Measurements from ENCODE around the gene LRRC72. TPM values are rescaled to one million over a fixed set of nuclear protein-coding genes. Genes with fewer than 3 reads are reported as not detected.
"Not testable (repeated sequence)": the region's sequence is repeated elsewhere in the genome, so short reads cannot be mapped to it uniquely, and the experiment has no call there.

LRRC72 gene
- total RNA-seq, 1 donor from 2014 or later: not detected

GRCh38 chr7:16509829-16510228 lies 16.8 kb upstream of the LRRC72 start:
- Mint-ChIP-seq H3K4me1 (ENCODE audit: low read depth) (no peaks in the 10 kb centered on the region), H3K27ac (no peak overlapping the region), H3K36me3 (ENCODE audit: low read depth) (no peaks in the 10 kb centered on the region), H3K27me3 (ENCODE audit: insufficient read depth) (no peaks in the 10 kb centered on the region), H3K9me3 (no peaks in the 10 kb centered on the region), H3K4me3 (no peak overlapping the region)
- intact Hi-C loops (cut with micrococcal nuclease): no loop called here
- no peak for DNase-seq (ENCODE audit: low spot score)

GRCh38 chr7:16511314-16511713 lies 15.3 kb upstream of the LRRC72 start:
- intact Hi-C loops (cut with micrococcal nuclease): no loop called here
- Mint-ChIP-seq H3K4me3 (no peak overlapping the region), H3K27ac (no peak overlapping the region), H3K27me3 (ENCODE audit: insufficient read depth) (no peaks in the 10 kb centered on the region), H3K36me3 (ENCODE audit: low read depth) (no peaks in the 10 kb centered on the region), H3K9me3 (no peaks in the 10 kb centered on the region), H3K4me1 (ENCODE audit: low read depth) (no peaks in the 10 kb centered on the region)
- no peak for DNase-seq (ENCODE audit: low spot score)

- Mint-ChIP-seq H3K4me1 (ENCODE audit: low read depth) (no peaks in the 10 kb centered on the region), H3K27me3 (ENCODE audit: insufficient read depth) (peaks cover 1% of the 10 kb centered on the region), H3K27ac (no peak overlapping the region), H3K4me3 (no peak overlapping the region), H3K36me3 (ENCODE audit: low read depth) (no peaks in the 10 kb centered on the region), H3K9me3 (no peaks in the 10 kb centered on the region)
- intact Hi-C loops (cut with micrococcal nuclease): no loop called here
- no peak for DNase-seq (ENCODE audit: low spot score)
Observed at GRCh38 chr7:16512097-16512496, 14.5 kb upstream of the LRRC72 start.

- Mint-ChIP-seq H3K27me3 (ENCODE audit: insufficient read depth) (peaks cover 1% of the 10 kb centered on the region), H3K9me3 (no peaks in the 10 kb centered on the region), H3K4me3 (no peak overlapping the region), H3K36me3 (ENCODE audit: low read depth) (no peaks in the 10 kb centered on the region), H3K27ac (no peak overlapping the region), H3K4me1 (ENCODE audit: low read depth) (no peaks in the 10 kb centered on the region)
- intact Hi-C loops (cut with micrococcal nuclease): no loop called here
- DNase-seq (ENCODE audit: low spot score): no peak
Observed at GRCh38 chr7:16514271-16514670, 12.4 kb upstream of the LRRC72 start.

GRCh38 chr7:16514729-16515128 lies 11.9 kb upstream of the LRRC72 start:
- peaks cover 1% of the 10 kb centered on the region for H3K27me3 Mint-ChIP-seq (ENCODE audit: insufficient read depth)
- DNase-seq (ENCODE audit: low spot score): no peak
- no peak overlapping the region for H3K4me3 Mint-ChIP-seq
- no peaks in the 10 kb centered on the region for H3K9me3 Mint-ChIP-seq
- H3K27ac Mint-ChIP-seq: no peak overlapping the region
- H3K4me1 Mint-ChIP-seq (ENCODE audit: low read depth): no peaks in the 10 kb centered on the region
- H3K36me3 Mint-ChIP-seq (ENCODE audit: low read depth): no peaks in the 10 kb centered on the region
- intact Hi-C loops (cut with micrococcal nuclease): no loop called here

GRCh38 chr7:16515785-16516685 lies 10.6 kb upstream of the LRRC72 start:
- Mint-ChIP-seq H3K4me1 (ENCODE audit: low read depth) (no peaks in the 10 kb centered on the region), H3K9me3 (peaks cover 3% of the 10 kb centered on the region), H3K27ac (no peak overlapping the region), H3K4me3 (no peak overlapping the region), H3K27me3 (ENCODE audit: insufficient read depth) (peaks cover 4% of the 10 kb centered on the region), H3K36me3 (ENCODE audit: low read depth) (no peaks in the 10 kb centered on the region)
- no peak for DNase-seq (ENCODE audit: low spot score)
- intact Hi-C loops (cut with micrococcal nuclease): no loop called here

- intact Hi-C loops (cut with micrococcal nuclease): not testable (repeated sequence)
Observed at GRCh38 chr7:16519985-16520384, 6.6 kb upstream of the LRRC72 start.

GRCh38 chr7:16524332-16524731 lies 2.3 kb upstream of the LRRC72 start:
- peaks cover 2% of the 10 kb centered on the region for H3K27me3 Mint-ChIP-seq (ENCODE audit: insufficient read depth)
- DNase-seq (ENCODE audit: low spot score): no peak
- peaks cover 3% of the 10 kb centered on the region for H3K9me3 Mint-ChIP-seq
- no peaks in the 10 kb centered on the region for H3K36me3 Mint-ChIP-seq (ENCODE audit: low read depth)
- intact Hi-C loops (cut with micrococcal nuclease): no loop called here
- no peaks in the 10 kb centered on the region for H3K4me1 Mint-ChIP-seq (ENCODE audit: low read depth)
- H3K27ac Mint-ChIP-seq: no peak overlapping the region
- H3K4me3 Mint-ChIP-seq: no peak overlapping the region

More at GRCh38 chr7:16519985-16520384, 6.6 kb upstream of the LRRC72 start:
- H3K4me3 Mint-ChIP-seq; DNase-seq (ENCODE audit: low spot score); H3K9me3 Mint-ChIP-seq; H3K4me1 Mint-ChIP-seq (ENCODE audit: low read depth); H3K36me3 Mint-ChIP-seq (ENCODE audit: low read depth); H3K27me3 Mint-ChIP-seq (ENCODE audit: insufficient read depth); H3K27ac Mint-ChIP-seq: not testable (repeated sequence)

GRCh38 chr7:16528520-16528919 lies 1.9 kb downstream of the LRRC72 start:
- no peaks in the 10 kb centered on the region for H3K36me3 Mint-ChIP-seq (ENCODE audit: low read depth)
- no peak overlapping the region for H3K4me3 Mint-ChIP-seq
- H3K27ac Mint-ChIP-seq: no peak overlapping the region
- no peaks in the 10 kb centered on the region for H3K4me1 Mint-ChIP-seq (ENCODE audit: low read depth)
- peaks cover 2% of the 10 kb centered on the region for H3K27me3 Mint-ChIP-seq (ENCODE audit: insufficient read depth)
- intact Hi-C loops (cut with micrococcal nuclease): no loop called here
- DNase-seq (ENCODE audit: low spot score): no peak
- no peaks in the 10 kb centered on the region for H3K9me3 Mint-ChIP-seq

- no peak for DNase-seq (ENCODE audit: low spot score)
- intact Hi-C loops (cut with micrococcal nuclease): no loop called here
- H3K36me3 Mint-ChIP-seq (ENCODE audit: low read depth): no peaks in the 10 kb centered on the region
- H3K4me1 Mint-ChIP-seq (ENCODE audit: low read depth): no peaks in the 10 kb centered on the region
- no peak overlapping the region for H3K27ac Mint-ChIP-seq
- no peak overlapping the region for H3K4me3 Mint-ChIP-seq
- H3K9me3 Mint-ChIP-seq: no peaks in the 10 kb centered on the region
- peaks cover 2% of the 10 kb centered on the region for H3K27me3 Mint-ChIP-seq (ENCODE audit: insufficient read depth)
Observed at GRCh38 chr7:16529697-16530096, 3.1 kb downstream of the LRRC72 start.

- Mint-ChIP-seq H3K4me1 (ENCODE audit: low read depth) (no peaks in the 10 kb centered on the region), H3K4me3 (no peak overlapping the region), H3K27ac (no peak overlapping the region), H3K27me3 (ENCODE audit: insufficient read depth) (peaks cover 2% of the 10 kb centered on the region), H3K36me3 (ENCODE audit: low read depth) (no peaks in the 10 kb centered on the region), H3K9me3 (no peaks in the 10 kb centered on the region)
- no peak for DNase-seq (ENCODE audit: low spot score)
- intact Hi-C loops (cut with micrococcal nuclease): no loop called here
Observed at GRCh38 chr7:16531707-16532106, 5.1 kb downstream of the LRRC72 start.

- H3K27me3 Mint-ChIP-seq (ENCODE audit: insufficient read depth): peaks cover 2% of the 10 kb centered on the region
- intact Hi-C loops (cut with micrococcal nuclease): no loop called here
- no peaks in the 10 kb centered on the region for H3K36me3 Mint-ChIP-seq (ENCODE audit: low read depth)
- no peaks in the 10 kb centered on the region for H3K9me3 Mint-ChIP-seq
- no peak for DNase-seq (ENCODE audit: low spot score)
- no peak overlapping the region for H3K4me3 Mint-ChIP-seq
- no peaks in the 10 kb centered on the region for H3K4me1 Mint-ChIP-seq (ENCODE audit: low read depth)
- no peak overlapping the region for H3K27ac Mint-ChIP-seq
Observed at GRCh38 chr7:16532272-16532671, 5.6 kb downstream of the LRRC72 start.

- DNase-seq (ENCODE audit: low spot score): no peak
- Mint-ChIP-seq H3K27ac (no peak overlapping the region), H3K4me1 (ENCODE audit: low read depth) (no peaks in the 10 kb centered on the region), H3K4me3 (no peak overlapping the region), H3K36me3 (ENCODE audit: low read depth) (no peaks in the 10 kb centered on the region), H3K9me3 (no peaks in the 10 kb centered on the region), H3K27me3 (ENCODE audit: insufficient read depth) (peaks cover 2% of the 10 kb centered on the region)
- intact Hi-C loops (cut with micrococcal nuclease): no loop called here
Observed at GRCh38 chr7:16535500-16535899, 8.9 kb downstream of the LRRC72 start.

GRCh38 chr7:16540559-16540958 lies 13.9 kb downstream of the LRRC72 start:
- H3K9me3 Mint-ChIP-seq; H3K27ac Mint-ChIP-seq; H3K4me3 Mint-ChIP-seq; H3K4me1 Mint-ChIP-seq (ENCODE audit: low read depth); H3K27me3 Mint-ChIP-seq (ENCODE audit: insufficient read depth); H3K36me3 Mint-ChIP-seq (ENCODE audit: low read depth); intact Hi-C loops (cut with micrococcal nuclease); DNase-seq (ENCODE audit: low spot score): not testable (repeated sequence)
